GM10266 (cell line): ENCODE results near the gene COG2.

Source experiments
- DNase-seq: peaks from one replicate; pipeline ENCODE4 v3.0.0; 2012; ENCODE audit errors: extremely low spot score
- TF ChIP-seq, protein P1 (sequence below): IDR thresholded peaks from 2 replicates; pipeline ENCODE4 v1.5.1; 2012; ENCODE audit warnings: mild to moderate bottlenecking, low read depth; ENCODE audit not compliant: control insufficient read depth, insufficient read depth; ENCODE audit errors: missing control alignments

Gene COG2

DNA sequence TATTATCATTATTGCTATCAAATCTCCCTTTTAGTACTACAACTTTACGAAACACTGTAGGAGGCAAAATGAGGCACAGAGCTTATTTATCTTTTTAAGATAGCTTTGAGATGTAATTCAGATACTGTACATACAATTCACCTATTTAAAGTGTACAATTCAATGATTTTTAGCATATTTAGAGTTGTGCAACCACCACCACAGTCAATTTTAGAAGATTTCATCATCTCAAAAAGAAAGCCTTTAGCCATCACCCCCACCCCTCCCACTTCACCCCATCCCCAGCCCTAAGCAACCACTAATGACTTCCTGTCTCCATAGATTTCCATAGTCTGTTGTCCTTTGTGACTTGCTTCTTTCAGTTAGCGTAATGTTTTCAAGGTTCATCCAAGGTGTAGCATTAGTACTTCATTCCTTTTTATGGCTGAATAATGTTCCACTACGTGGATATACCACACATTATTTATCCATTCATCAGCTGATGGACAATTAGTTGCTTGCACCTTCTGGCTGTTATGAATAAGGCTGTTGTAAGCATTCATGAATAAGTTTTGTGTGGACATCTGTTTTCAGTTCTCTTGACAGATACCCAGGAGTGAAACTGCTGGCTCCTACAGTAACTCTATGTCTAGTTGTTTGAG is 95.5 kb downstream of the COG2 start:
- TF ChIP-seq, protein P1, sequence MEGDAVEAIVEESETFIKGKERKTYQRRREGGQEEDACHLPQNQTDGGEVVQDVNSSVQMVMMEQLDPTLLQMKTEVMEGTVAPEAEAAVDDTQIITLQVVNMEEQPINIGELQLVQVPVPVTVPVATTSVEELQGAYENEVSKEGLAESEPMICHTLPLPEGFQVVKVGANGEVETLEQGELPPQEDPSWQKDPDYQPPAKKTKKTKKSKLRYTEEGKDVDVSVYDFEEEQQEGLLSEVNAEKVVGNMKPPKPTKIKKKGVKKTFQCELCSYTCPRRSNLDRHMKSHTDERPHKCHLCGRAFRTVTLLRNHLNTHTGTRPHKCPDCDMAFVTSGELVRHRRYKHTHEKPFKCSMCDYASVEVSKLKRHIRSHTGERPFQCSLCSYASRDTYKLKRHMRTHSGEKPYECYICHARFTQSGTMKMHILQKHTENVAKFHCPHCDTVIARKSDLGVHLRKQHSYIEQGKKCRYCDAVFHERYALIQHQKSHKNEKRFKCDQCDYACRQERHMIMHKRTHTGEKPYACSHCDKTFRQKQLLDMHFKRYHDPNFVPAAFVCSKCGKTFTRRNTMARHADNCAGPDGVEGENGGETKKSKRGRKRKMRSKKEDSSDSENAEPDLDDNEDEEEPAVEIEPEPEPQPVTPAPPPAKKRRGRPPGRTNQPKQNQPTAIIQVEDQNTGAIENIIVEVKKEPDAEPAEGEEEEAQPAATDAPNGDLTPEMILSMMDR = no peak

GRCh38 chr1:230739564-230740290 is 97.4 kb downstream of the COG2 start:
- no peak for DNase-seq
- TF ChIP-seq, protein P1 = no peak

More for the DNA sequence above, 95.5 kb downstream of the COG2 start:
- DNase-seq = no peak
